Cardiac muscle cell (in vitro differentiated cells and primary cell): ENCODE measurements around the gene ARMC3. TPM values are rescaled to one million over a fixed set of nuclear protein-coding genes. Genes with fewer than 3 reads are reported as not detected.

Source experiments
- DNase-seq, 2 donors: peaks; one replicate each; pipeline versions ENCODE4 v3.0.0 to v3.0.0-alpha.2; 2010 to 2017; ENCODE audit warnings: low read depth in 1 of 2, low spot score in 1 of 2
- H3K27ac ChIP-seq: fragments of 200-600 bp; sonication (generic); 2 replicates; pipeline ENCODE4 v1.5.1; 2016
- H3K27me3 ChIP-seq: fragments of 200-600 bp; sonication (generic); 2 replicates; pipeline ENCODE4 v1.6.0; 2016; ENCODE audit warnings: control low read depth
- H3K36me3 ChIP-seq: fragments of 200-600 bp; sonication (generic); 2 replicates; pipeline ENCODE4 v1.5.1; 2016; ENCODE audit warnings: control low read depth
- H3K4me1 ChIP-seq: fragments of 200-600 bp; sonication (generic); 2 replicates; pipeline ENCODE4 v1.8.1; 2017; ENCODE audit warnings: low read depth, mild to moderate bottlenecking, mixed run types
- H3K4me3 ChIP-seq: fragments of 200-600 bp; sonication (generic); 2 replicates; pipeline ENCODE4 v1.5.1; 2016; ENCODE audit warnings: mild to moderate bottlenecking
- H3K9me3 ChIP-seq: fragments of 200-600 bp; sonication (generic); 2 replicates; pipeline ENCODE4 v1.5.1; 2017; ENCODE audit warnings: low read depth, mild to moderate bottlenecking, control low read depth
- polyA plus RNA-seq: library from polyadenylated mRNA; unstranded; fragments of >200 nt; fragmentation: Nextera tagmentation; extraction: Ambion mirVana; gene quantifications from 2 replicates; pipeline ENCODE4 v1.2.1, GENCODE V29; 2016
- total RNA-seq: library from RNA; depleted of rRNA; stranded (reverse); fragments of >200 nt; gene quantifications from 2 replicates; pipeline ENCODE4 v1.2.3, GENCODE V29; 2016
- TF ChIP-seq, protein P1 (sequence below): IDR thresholded peaks from 2 replicates; pipeline ENCODE4 v1.5.1; 2012; ENCODE audit warnings: low read depth, mild to moderate bottlenecking, low read length

Gene ARMC3, protein sequence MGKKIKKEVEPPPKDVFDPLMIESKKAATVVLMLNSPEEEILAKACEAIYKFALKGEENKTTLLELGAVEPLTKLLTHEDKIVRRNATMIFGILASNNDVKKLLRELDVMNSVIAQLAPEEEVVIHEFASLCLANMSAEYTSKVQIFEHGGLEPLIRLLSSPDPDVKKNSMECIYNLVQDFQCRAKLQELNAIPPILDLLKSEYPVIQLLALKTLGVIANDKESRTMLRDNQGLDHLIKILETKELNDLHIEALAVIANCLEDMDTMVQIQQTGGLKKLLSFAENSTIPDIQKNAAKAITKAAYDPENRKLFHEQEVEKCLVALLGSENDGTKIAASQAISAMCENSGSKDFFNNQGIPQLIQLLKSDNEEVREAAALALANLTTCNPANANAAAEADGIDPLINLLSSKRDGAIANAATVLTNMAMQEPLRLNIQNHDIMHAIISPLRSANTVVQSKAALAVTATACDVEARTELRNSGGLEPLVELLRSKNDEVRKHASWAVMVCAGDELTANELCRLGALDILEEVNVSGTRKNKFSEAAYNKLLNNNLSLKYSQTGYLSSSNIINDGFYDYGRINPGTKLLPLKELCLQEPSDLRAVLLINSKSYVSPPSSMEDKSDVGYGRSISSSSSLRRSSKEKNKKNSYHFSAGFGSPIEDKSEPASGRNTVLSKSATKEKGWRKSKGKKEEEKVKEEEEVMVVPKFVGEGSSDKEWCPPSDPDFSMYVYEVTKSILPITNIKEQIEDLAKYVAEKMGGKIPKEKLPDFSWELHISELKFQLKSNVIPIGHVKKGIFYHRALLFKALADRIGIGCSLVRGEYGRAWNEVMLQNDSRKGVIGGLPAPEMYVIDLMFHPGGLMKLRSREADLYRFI
- 0.07 TPM in 1 of 2 replicates, not detected in the other for total RNA-seq
- polyA plus RNA-seq: not detected in 2 replicates

DNA sequence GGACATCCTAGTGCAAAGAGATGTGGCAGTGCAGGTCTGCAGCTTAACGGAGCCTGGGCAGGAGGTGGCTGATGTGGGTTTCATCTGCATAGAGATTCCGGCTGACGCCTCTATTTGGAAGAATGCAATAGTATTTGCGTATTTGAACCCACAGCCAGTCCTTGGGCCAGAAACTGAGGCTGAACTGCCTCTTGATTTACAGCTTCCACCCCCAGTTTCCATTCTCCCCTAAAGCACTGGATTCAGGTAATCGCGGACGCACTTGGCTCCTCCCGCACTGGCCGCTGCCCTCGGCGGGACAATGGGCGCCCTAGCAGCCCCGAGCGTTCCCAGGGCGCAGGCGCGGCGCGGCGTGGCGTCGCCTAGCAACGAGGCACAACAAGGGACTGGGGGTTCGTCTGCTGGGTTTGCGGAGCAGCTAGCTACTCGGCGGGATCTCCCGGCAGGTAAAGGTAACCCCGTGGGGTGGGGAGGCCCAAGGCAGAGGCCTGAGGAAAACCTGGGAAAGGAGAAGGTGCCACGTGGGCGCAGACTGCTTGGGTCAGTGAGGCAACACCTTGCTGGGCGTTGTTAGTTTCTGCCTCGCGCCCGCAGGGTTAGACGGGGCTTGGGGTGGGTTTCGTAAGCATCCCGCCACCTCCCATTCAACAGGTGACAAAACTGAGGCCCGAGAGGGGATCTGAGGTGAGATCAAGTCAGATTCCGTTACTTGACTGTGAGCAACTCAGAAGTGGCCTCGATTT lies at the start of gene ARMC3:
TSS of gene ARMC3 (plus strand) at position 393 of the 743 bp plus-strand sequence. CDS start 3,944 bp downstream, outside the sequence.
- Histone ChIP-seq H3K27ac (no peak within 1 kb of the TSS), H3K4me3 (peak within 1 kb of the TSS; percentile 39), H3K4me1 (no peaks in the 10 kb centered on the region), H3K9me3 (no peaks in the 10 kb centered on the region), H3K36me3 (no peaks in the 10 kb centered on the region), H3K27me3 (no peaks in the 10 kb centered on the region)
- TF ChIP-seq, protein P1, sequence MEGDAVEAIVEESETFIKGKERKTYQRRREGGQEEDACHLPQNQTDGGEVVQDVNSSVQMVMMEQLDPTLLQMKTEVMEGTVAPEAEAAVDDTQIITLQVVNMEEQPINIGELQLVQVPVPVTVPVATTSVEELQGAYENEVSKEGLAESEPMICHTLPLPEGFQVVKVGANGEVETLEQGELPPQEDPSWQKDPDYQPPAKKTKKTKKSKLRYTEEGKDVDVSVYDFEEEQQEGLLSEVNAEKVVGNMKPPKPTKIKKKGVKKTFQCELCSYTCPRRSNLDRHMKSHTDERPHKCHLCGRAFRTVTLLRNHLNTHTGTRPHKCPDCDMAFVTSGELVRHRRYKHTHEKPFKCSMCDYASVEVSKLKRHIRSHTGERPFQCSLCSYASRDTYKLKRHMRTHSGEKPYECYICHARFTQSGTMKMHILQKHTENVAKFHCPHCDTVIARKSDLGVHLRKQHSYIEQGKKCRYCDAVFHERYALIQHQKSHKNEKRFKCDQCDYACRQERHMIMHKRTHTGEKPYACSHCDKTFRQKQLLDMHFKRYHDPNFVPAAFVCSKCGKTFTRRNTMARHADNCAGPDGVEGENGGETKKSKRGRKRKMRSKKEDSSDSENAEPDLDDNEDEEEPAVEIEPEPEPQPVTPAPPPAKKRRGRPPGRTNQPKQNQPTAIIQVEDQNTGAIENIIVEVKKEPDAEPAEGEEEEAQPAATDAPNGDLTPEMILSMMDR: no peak
- DNase-seq: peak; percentile 74 to 83

GRCh38 chr10:22891797-22892196 lies 36.1 kb upstream of the ARMC3 start:
- H3K4me3 ChIP-seq: no peak overlapping the region
- no peaks in the 10 kb centered on the region for H3K36me3 ChIP-seq
- no peaks in the 10 kb centered on the region for H3K9me3 ChIP-seq
- H3K27ac ChIP-seq: no peak overlapping the region
- TF ChIP-seq, protein P1: no peak
- H3K4me1 ChIP-seq: no peaks in the 10 kb centered on the region
- no peaks in the 10 kb centered on the region for H3K27me3 ChIP-seq
- no peak for DNase-seq

GRCh38 chr10:22893781-22894180 lies 34.1 kb upstream of the ARMC3 start:
- no peaks in the 10 kb centered on the region for H3K9me3 ChIP-seq
- no peak overlapping the region for H3K27ac ChIP-seq
- no peak for DNase-seq
- no peaks in the 10 kb centered on the region for H3K27me3 ChIP-seq
- no peak overlapping the region for H3K4me3 ChIP-seq
- no peaks in the 10 kb centered on the region for H3K4me1 ChIP-seq
- H3K36me3 ChIP-seq: no peaks in the 10 kb centered on the region
- TF ChIP-seq, protein P1: no peak

DNA sequence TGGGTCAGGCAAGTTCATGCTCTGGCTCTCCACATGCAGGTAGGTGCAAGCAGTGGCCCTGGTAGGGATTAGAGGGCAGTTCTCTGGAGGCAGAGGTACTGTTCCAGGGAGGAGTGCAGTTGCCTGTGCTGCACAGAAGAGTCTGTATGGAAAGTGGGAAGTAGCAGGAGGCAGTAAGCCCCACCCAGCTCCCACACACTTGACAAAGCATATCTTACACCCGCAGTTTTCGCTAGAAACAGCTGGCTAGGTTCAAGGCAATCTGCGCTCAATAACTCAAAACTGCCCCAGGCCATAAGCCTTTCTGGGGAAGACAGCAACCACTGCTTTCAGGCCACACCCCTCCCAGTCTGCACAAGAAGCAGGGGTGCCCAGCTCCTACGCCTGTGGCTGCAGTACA lies 33.1 kb upstream of the ARMC3 start:
- DNase-seq: peak in 1 of 2 donors; percentile 25

More for the DNA sequence above, 33.1 kb upstream of the ARMC3 start:
- Histone ChIP-seq H3K4me3 (no peak overlapping the region), H3K27ac (no peak overlapping the region), H3K4me1 (no peaks in the 10 kb centered on the region), H3K27me3 (no peaks in the 10 kb centered on the region), H3K36me3 (no peaks in the 10 kb centered on the region), H3K9me3 (no peaks in the 10 kb centered on the region)
- TF ChIP-seq, protein P1: no peak
